Stimulated activated CD4-positive, alpha-beta T cell treated with anti-CD3 and anti-CD28 coated beads, Interleukin-15, amount 100 ng/mL, for 1 hour (primary cell): ENCODE data around the gene FLNC.

Source experiments
- DNase-seq, 2 donors: peaks; one replicate each; pipeline ENCODE4 v3.0.0-alpha.2; 2020; ENCODE audit warnings: low read depth in 1 of 2, low spot score in 1 of 2

FLNC gene

DNA sequence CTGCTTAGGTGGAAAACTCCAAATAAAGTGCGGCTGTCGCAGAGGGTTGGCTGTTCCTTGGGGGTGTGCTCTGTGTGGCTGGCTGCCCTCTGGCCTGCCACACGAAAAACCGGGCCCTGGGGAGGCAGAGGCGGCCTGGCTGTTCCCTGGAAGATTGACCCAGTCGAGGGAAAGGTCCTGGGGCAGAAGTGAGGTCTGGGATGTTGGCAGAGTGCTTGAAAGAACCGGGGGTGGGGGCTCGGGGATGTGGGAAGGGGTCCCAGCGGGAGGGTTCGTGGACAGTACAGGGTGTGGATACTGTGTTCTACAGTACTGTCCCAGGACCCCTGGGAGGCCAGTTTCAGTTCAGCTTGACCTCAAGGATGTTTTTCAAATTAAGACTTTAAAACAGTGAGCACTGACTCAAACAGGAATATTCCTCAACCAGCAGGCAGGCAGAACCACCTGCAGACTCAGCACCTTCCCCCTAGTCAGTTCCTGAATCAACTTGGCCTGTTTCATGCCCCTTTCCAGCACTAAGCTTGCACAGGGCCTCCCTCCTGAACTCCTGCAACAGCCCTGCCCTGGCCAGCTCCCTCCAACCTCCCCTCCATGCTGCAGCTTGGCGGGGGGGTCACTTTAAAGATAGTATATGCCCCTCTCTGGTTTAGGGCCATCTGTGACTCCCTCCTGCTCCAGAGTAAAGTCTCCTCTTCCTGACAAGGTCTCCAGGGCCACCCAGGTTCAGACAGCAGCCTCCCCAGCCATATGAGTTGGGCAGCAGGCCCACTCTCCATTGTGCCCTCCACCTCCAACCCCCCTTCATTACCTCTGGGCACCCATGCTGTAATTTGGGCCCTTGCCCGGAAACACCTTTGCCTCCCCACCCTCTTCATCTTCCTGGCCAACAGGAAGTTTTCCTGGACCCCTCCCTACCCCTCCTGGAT, 29.3 kb downstream of the FLNC start:
- no peak for DNase-seq

DNA sequence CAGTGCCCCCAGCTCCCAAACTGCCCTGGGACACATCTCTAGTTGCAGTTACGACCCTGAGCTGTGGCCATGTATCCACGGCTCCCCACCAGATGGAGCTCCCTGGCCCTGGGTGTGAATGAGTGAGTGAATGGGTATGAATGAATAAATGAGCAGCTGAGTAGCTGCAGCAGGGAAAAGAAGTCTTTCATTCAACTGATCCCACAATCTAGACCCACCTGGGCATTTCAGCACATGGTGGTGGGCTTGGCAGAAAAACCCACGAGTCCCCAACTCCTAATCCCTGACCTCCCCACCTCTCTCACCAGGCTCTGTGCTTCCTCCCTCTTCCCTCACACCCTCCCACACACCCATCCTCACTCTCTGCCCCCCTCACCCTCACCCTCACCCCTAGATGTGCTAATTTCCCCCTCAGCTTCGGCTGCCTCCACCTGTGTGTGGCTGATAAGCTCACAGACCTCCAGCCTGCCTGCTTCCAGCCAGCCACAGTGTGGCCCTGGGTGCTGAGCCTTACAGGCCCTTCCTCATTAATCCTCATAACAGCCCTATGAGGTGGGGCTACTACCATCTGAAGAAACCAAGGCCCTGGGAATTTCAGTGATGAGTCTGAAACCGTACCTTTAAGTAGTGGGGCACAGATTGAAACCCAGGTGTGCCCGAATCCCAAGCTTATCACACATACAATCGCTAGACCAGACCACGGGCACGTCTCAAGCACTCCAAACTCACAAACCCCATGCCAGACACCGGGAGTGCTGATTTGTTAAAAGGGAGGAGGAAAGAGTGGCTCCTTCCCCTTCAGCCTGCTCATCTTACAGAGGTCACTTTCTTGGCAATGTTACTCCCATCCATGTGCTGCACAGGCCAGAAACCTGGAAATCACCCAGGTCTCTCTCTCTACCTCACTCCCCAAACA, 30.2 kb downstream of the FLNC start:
- DNase-seq = no peak

GRCh38 chr7:128861957-128862570, 31.9 kb downstream of the FLNC start:
- DNase-seq = no peak

DNA sequence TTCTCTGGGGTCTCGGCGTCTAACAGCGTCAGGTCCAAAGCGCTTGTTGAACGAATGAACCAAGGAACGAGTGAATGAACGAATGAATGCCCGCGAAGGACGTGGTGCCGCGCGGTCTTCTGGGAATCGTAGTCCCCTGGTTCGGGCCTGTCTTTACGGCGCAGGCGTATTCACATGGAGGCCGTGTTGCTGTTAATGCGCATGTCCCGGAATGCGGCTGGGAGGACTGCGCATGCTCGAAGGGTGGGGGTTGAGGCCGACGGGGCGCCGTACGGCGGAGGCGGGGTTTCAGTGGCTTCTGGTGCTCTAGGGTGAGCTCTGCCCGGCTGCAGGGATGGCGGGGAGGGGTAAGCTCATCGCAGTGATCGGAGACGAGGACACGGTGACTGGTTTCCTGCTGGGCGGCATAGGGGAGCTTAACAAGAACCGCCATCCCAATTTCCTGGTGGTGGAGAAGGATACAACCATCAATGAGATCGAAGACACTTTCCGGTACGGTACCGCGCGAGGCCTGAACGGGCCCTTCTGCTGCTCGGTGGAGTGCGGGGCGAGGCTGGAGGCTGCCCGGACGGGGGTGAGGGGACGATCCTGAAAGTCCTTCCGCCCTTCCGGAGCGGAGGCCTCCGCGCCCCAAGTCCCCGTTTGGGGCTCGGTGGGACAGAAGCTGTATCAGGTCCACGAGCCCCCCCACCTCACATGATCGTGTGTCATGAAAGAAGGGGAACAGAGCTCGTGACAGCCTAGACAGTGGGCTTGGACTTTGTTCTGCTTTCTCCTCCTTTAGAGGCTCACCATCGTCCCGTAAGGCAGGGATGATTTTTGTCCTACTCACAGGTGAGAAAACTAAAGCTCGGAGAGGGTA, 32.6 kb downstream of the FLNC start, which contains the start of gene ATP6V1F:
Gene ATP6V1F, plus strand, starts transcription at position 286 of the 862 bp plus-strand sequence. Its CDS starts 49 bp downstream, at position 335.
- DNase-seq = peak; percentile 99

GRCh38 chr7:128863433-128863989, 33.3 kb downstream of the FLNC start:
- no peak for DNase-seq

DNA sequence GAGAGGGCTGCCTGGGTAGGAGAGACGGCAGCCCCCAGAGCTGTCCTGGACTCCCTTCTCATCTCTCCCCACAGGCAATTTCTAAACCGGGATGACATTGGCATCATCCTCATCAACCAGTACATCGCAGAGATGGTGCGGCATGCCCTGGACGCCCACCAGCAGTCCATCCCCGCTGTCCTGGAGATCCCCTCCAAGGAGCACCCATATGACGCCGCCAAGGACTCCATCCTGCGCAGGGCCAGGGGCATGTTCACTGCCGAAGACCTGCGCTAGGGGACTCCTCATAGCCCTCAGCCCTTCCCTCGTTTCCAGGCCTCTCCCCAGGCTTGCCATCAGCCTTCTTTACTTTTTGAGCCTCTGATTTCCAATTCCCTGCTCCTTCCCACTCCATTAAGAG, 35.1 kb downstream of the FLNC start:
- no peak for DNase-seq

GRCh38 chr7:128865996-128866877, 36.0 kb downstream of the FLNC start:
- no peak for DNase-seq

GRCh38 chr7:128867241-128867640, 37.0 kb downstream of the FLNC start:
- no peak for DNase-seq

DNA sequence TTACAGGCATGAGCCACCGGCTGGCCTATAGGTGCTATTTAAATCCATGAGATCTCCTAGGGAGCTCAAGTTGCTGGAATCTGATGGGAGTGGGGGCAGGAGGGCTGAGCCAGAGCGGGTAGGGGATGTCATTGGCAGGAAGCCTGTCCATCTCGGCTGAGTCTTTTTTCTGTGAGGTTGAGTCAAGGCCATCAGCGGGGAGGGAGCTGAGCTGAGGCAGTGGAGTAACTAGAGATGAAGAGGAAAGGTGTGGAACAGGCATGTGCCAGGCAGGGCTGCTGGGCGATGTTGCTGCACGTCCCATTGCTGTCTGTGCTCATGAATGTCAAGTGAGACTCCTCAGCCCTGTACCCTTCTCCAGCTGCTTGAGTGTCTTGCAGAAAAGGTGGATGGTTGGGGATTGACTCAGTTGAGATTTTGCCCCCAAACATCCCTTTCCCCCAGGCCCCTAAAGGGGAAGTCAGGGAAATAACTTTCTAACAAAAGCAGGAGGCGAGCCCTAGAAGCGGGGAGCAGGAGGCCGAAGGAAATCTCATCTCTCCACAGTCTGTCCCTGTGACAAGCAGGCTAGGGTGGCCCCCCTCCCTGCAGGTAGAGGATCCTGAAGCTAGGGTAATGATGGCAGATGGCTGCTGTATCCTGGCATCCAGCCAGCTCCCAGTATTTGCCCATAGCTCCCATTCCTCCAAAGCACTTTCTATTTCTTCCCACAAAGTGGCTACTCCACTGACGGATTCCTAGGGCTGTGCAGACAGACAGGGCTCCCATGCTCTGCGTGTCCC, 37.8 kb downstream of the FLNC start:
- DNase-seq = no peak

GRCh38 chr7:128868624-128869137, 38.5 kb downstream of the FLNC start:
- DNase-seq = no peak

- no peak for DNase-seq
Observed at GRCh38 chr7:128869138-128869943, 39.1 kb downstream of the FLNC start.

GRCh38 chr7:128869944-128870285, 39.7 kb downstream of the FLNC start:
- DNase-seq = no peak

DNA sequence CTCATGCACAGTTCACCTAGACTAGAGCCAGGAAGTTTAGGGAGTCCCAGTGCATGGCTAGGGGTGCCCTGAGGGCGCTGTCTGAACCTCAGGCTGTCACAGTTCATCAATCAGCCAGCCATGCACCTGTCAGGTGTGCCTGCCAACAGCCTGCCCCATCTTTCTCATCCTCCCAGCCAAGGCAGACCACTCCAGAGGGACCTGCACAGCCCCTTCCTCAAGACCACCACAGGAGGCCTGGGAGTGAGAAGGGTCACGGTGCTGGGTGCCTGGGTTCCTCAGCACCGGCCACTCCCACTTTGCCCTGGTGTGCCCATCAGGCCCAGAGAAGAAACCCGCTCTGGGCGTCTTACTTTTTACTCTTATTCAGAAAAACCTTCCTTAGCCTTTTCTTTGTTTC, 40.8 kb downstream of the FLNC start:
- DNase-seq = no peak

- no peak for DNase-seq
Observed at GRCh38 chr7:128872394-128872824, 42.2 kb downstream of the FLNC start.

DNA sequence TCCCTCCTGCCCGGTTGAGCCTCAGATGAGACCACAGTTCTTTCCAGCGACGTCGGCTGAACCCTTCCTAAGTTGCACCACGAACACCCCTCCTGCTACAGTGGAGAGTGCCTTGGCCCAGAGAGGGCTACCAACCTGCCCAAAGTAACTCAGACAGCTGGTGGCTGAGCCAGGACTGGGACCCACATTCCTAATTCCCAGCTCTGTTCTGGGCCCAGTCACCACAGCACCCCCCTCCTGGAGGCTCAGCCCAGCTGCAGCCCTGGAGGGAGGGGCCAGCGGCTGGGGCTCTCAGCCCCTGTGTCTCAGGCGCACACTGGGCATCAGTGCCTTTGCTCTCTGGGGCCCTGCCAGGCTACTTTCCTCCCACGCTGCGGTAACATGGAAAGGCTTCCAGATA, 43.0 kb downstream of the FLNC start:
- no peak for DNase-seq

- no peak for DNase-seq
Observed at GRCh38 chr7:128874140-128875031, 44.2 kb downstream of the FLNC start.
